Measurements from ENCODE around the gene FHL2.

GRCh38 chr2:105358593-105358992, 40.3 kb downstream of the FHL2 start:
- no peak for TF ChIP-seq CTCF (IDR thresholded peaks at IDR 0.05)
- TF ChIP-seq POLR2A (IDR thresholded peaks at IDR 0.05) = no peak

Measured in Peyer's patch (tissue), 4 donors.